GM12878 (cell line): ENCODE results near the gene SAPCD2. TPM values are rescaled to one million over a fixed set of nuclear protein-coding genes. Genes with fewer than 3 reads are reported as not detected.
A peak's percentile ranks its signal among the peaks of the same experiment; 100 is the strongest.

Experiments
- ATAC-seq: fragments of 200-7000 bp; cut with Tn5 transposase; 3 replicates; pipeline ENCODE4 v1.9.1; 2020; ENCODE audit warnings: mild to moderate bottlenecking, moderate library complexity
- BruUV-seq: library from RNA; stranded (reverse); fragments of 400-500 nt; replicated peaks from 2 replicates; lab custom pipeline; 2021; lab: Mats Ljungman, UMichigan
- CTCF ChIA-PET: fragments of 300-600 bp; sonication (Branson Sonifier 250); formaldehyde crosslinking; extraction: SDS; loops from one replicate; lab custom pipeline; 2021; ENCODE audit warnings: inconsistent platforms; lab: Yijun Ruan, JAX
- POLR2A ChIA-PET: fragments of 350-600 bp; formaldehyde crosslinking; extraction: SDS; loops from one replicate; lab custom pipeline; 2021; ENCODE audit warnings: inconsistent platforms; lab: Charles Lee
- RAD21 ChIA-PET: fragments of 300-600 bp; sonication (Branson Sonifier 250); formaldehyde crosslinking; loops from one replicate; lab custom pipeline; 2023; ENCODE audit warnings: antibody characterized with exemption; ENCODE audit not compliant: unreplicated experiment; lab: Charles Lee
- SMC1A ChIA-PET: fragments of 300-600 bp; sonication (Branson Sonifier 250); formaldehyde crosslinking; loops from one replicate; lab custom pipeline; 2023; ENCODE audit not compliant: unreplicated experiment, uncharacterized antibody; lab: Charles Lee
- DNase-seq: peaks from one replicate; pipeline ENCODE4 v3.0.0-alpha.2; 2011; ENCODE audit warnings: low read depth, low spot score
- FAIRE-seq: peaks from 3 replicates; lab custom pipeline; 2011; peaks lifted over from hg19 to GRCh38; lab: Jason Lieb, UNC
- H2AFZ ChIP-seq: 2 replicates; pipeline ENCODE4 v1.6.0; 2011; ENCODE audit warnings: low read depth, low read length, control low read depth; ENCODE audit not compliant: control insufficient read depth
- H3K27ac ChIP-seq: 2 replicates; pipeline ENCODE4 v1.5.1; 2011; ENCODE audit warnings: control low read depth; ENCODE audit not compliant: control insufficient read depth, insufficient read depth
- H3K27me3 ChIP-seq, 2 experiments: replicated peaks in 1 of 2; 2 replicates each; pipeline versions ENCODE4 v1.6.0 to v1.6.1; 2011; ENCODE audit warnings: low read length in 1 of 2; ENCODE audit not compliant: control insufficient read depth in 2 of 2, insufficient read depth in 2 of 2
- H3K36me3 ChIP-seq, 2 experiments: 2 replicates each; pipeline ENCODE4 v1.5.1; 2011; ENCODE audit warnings: low read length in 1 of 2; ENCODE audit not compliant: control insufficient read depth in 2 of 2, insufficient read depth in 2 of 2
- H3K4me1 ChIP-seq: 2 replicates; pipeline ENCODE4 v1.6.1; 2011; ENCODE audit warnings: mild to moderate bottlenecking, low read length, moderate library complexity, mixed read lengths; ENCODE audit not compliant: control insufficient read depth, insufficient read depth
- H3K4me2 ChIP-seq: 2 replicates; pipeline ENCODE4 v1.6.0; 2011; ENCODE audit warnings: control low read depth; ENCODE audit not compliant: control insufficient read depth, insufficient read depth
- H3K4me3 ChIP-seq: fragments of 200-600 bp; sonication (generic); 2 replicates; pipeline ENCODE4 v1.5.1; 2016
- H3K79me2 ChIP-seq: 2 replicates; pipeline ENCODE4 v1.6.0; 2011; ENCODE audit warnings: low read length; ENCODE audit not compliant: control insufficient read depth, insufficient read depth
- H3K9ac ChIP-seq: 2 replicates; pipeline ENCODE4 v1.8.0; 2011; ENCODE audit warnings: low read length, control low read depth, mixed read lengths; ENCODE audit not compliant: control insufficient read depth, insufficient read depth
- H3K9me3 ChIP-seq: replicated peaks from 3 replicates; pipeline ENCODE4 v1.5.1; 2011; ENCODE audit warnings: mild to moderate bottlenecking, low read length; ENCODE audit not compliant: control insufficient read depth, insufficient read depth
- H4K20me1 ChIP-seq: 2 replicates; pipeline ENCODE4 v1.6.0; 2011; ENCODE audit not compliant: control insufficient read depth, insufficient read depth
- BACH1 ChIP-seq: fragments of 450-650 bp; IDR thresholded peaks from 2 replicates; pipeline ENCODE4 v1.6.1; 2017; ENCODE audit warnings: mild to moderate bottlenecking, borderline replicate concordance
- CHD1 ChIP-seq: IDR thresholded peaks from 2 replicates; pipeline ENCODE4 v1.6.1; 2012; ENCODE audit warnings: low read depth, low read length, improper control_type of control experiment
- CHD4 ChIP-seq: fragments of 200-600 bp; sonication (generic); IDR thresholded peaks from 2 replicates; pipeline ENCODE4 v1.6.1; 2016; ENCODE audit warnings: mild to moderate bottlenecking
- JUND ChIP-seq: IDR thresholded peaks from 2 replicates; pipeline ENCODE4 v1.6.1; 2012; ENCODE audit warnings: low read depth, mild to moderate bottlenecking, low read length, improper control_type of control experiment, moderate library complexity
- MEF2A ChIP-seq: IDR thresholded peaks from 2 replicates; pipeline ENCODE4 v1.6.1; 2011; ENCODE audit warnings: low read depth, mild to moderate bottlenecking, low read length, moderate library complexity; ENCODE audit not compliant: insufficient read depth
- PAX5 ChIP-seq: IDR thresholded peaks from 2 replicates; pipeline ENCODE4 v1.6.1; 2011; ENCODE audit warnings: low read depth, low read length, borderline replicate concordance
- RAD51 ChIP-seq: fragments of 450-650 bp; IDR thresholded peaks from 2 replicates; pipeline ENCODE4 v1.6.1; 2016; ENCODE audit warnings: moderate library complexity, mild to moderate bottlenecking, inconsistent platforms
- SUZ12 ChIP-seq: fragments of 200-600 bp; sonication (generic); IDR thresholded peaks from one replicate; pipeline ENCODE4 v1.6.1; 2018; ENCODE audit warnings: antibody characterized with exemption, mild to moderate bottlenecking; ENCODE audit not compliant: unreplicated experiment
- TARDBP ChIP-seq: IDR thresholded peaks from 2 replicates; pipeline ENCODE4 v1.6.1; 2016; ENCODE audit warnings: borderline replicate concordance
- ZNF274 ChIP-seq: IDR thresholded peaks from one replicate; pipeline ENCODE4 v1.8.0; 2011; ENCODE audit not compliant: insufficient read length, insufficient read depth
- WGBS: methylation state at CpG from one replicate; pipeline ENCODE4 v1.1.6; 2016; ENCODE audit warnings: low lambda C conversion rate; ENCODE audit not compliant: insufficient replicate concordance, insufficient coverage; ENCODE audit errors: missing lambda C conversion rate; 5-methylcytosine and 5-hydroxymethylcytosine counted together
- in situ Hi-C: fragments of 300-500 bp; cut with MboI; formaldehyde crosslinking; loops from 9 replicates; pipeline ENCODE4 v1.14.3; 2018; ENCODE audit warnings: mixed read lengths
- intact Hi-C: fragments of 100-400 bp; cut with micrococcal nuclease; formaldehyde crosslinking; loops from one replicate; pipeline ENCODE4 v1.14.2; 2022; ENCODE audit not compliant: unreplicated experiment
- polyA plus RNA-seq, 11 experiments: library from polyadenylated mRNA; depleted of rRNA in 4 of 11; unstranded in 6 of 11; stranded (reverse) in 5 of 11; fragments of >200 nt; fragmentation: Nextera tagmentation in 4 of 11; fragmentation: Illumina TruSeq in 1 of 11; extraction: Ambion mirVana in 4 of 11; extraction: Trizol in 1 of 11; gene quantifications; 1 replicate in 1 of 11; 2 replicates in 10 of 11; pipeline versions ENCODE4 v1.2.1 to v1.2.3, GENCODE V29; 2011 to 2016; ENCODE audit warnings: inconsistent platforms in 2 of 11, missing spikeins in 2 of 11, low read depth in 1 of 11
- total RNA-seq, 4 experiments: library from RNA; depleted of rRNA in 3 of 4; stranded (reverse); fragments of >200 nt in 3 of 4; fragmentation: Illumina TruSeq in 1 of 4; extraction: Trizol in 1 of 4; gene quantifications; 2 replicates each; pipeline versions ENCODE4 v1.2.1 to v1.2.3, GENCODE V29; 2013 to 2021
- TF ChIP-seq, protein P1 (sequence below): fragments of 150-350 bp; IDR thresholded peaks from 2 replicates; pipeline ENCODE4 v1.6.1; 2016; ENCODE audit warnings: low read depth, low read length
- TF ChIP-seq, protein P2 (sequence below): fragments of 450-650 bp; IDR thresholded peaks from 2 replicates; pipeline ENCODE4 v1.6.1; 2017; ENCODE audit warnings: mild to moderate bottlenecking, moderate library complexity
- TF ChIP-seq, protein P3 (sequence below): fragments of 450-650 bp; formaldehyde crosslinking; IDR thresholded peaks from 2 replicates; pipeline ENCODE4 v1.5.0; 2022; ENCODE audit warnings: mild to moderate bottlenecking, missing genetic modification characterization

Gene SAPCD2
- total and polyA plus RNA-seq, 10 of the 15 experiments (the other 5 are each of a cell fraction or from before 2014, with no cell fraction given), result 1.6 to 35.2 (median 7.2) TPM

DNA sequence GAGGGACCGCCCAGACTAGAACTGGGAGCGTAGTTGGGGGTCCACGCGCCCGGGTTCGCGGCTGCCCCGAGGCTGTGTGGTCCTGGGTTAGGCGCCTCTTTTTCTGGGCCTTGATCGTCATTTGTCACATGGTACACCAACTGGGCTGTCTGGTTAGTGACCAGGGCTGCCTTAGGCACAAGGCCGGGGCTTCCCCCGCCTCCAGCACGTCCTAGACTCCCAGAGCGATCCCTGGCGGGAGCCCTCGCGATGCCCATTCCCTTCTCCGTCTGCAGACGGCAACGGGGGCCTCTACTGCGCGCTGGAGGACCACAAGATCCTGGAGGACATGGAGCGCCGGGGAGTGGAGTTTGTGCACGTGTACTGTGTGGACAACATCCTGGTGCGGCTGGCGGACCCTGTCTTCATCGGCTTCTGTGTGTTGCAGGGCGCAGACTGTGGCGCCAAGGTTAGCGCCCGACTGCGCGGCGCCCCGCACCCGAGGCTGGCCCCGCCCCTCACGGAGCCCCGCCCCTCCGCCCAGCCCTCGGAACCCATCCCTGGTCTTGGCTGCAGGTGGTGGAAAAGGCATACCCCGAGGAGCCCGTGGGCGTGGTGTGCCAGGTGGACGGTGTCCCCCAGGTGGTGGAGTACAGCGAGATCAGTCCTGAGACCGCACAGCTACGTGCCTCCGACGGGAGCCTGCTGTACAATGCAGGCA lies 8.5 kb upstream of the SAPCD2 start:
- Histone ChIP-seq H3K79me2 (peaks cover 8% of the 10 kb centered on the region), H3K9me3 (no peaks in the 10 kb centered on the region), H2AFZ (no peak overlapping the region), H3K36me3 (peaks cover 0 to 5% of the 10 kb centered on the region in 2 experiments; a peak in 3 of 4 replicates), H3K27me3 (no peaks in the 10 kb centered on the region), H3K27ac (no peak overlapping the region), H3K4me1 (peaks cover 31% of the 10 kb centered on the region), H3K4me2 (peak overlapping the region; percentile 72), H4K20me1 (no peaks in the 10 kb centered on the region; the same call in 1 of the 2 replicates), H3K9ac (no peak overlapping the region; the same call in 1 of the 2 replicates), H3K4me3 (peak overlapping the region; percentile 66)
- RAD21 ChIA-PET, result interaction anchor here (0.6 kb wide), 1 partner anchor 11 kb away, joined by 3 read pairs; no protein-coding TSS in a partner anchor
- CTCF ChIA-PET, result no interaction called here
- no peak for DNase-seq
- POLR2A ChIA-PET, result no interaction called here
- intact Hi-C loops, result no loop called here
- FAIRE-seq, result no peak
- 97% methylated on average over 35 of the region's 51 CpGs for WGBS
- in situ Hi-C loops, result no loop called here
- SMC1A ChIA-PET, result interaction anchor here (1.1 kb wide), 1 partner anchor 11 kb away, joined by 3 read pairs; no protein-coding TSS in a partner anchor
- no peak for ATAC-seq
- no TSS peak for BruUV-seq
- TF ChIP-seq, protein P1, sequence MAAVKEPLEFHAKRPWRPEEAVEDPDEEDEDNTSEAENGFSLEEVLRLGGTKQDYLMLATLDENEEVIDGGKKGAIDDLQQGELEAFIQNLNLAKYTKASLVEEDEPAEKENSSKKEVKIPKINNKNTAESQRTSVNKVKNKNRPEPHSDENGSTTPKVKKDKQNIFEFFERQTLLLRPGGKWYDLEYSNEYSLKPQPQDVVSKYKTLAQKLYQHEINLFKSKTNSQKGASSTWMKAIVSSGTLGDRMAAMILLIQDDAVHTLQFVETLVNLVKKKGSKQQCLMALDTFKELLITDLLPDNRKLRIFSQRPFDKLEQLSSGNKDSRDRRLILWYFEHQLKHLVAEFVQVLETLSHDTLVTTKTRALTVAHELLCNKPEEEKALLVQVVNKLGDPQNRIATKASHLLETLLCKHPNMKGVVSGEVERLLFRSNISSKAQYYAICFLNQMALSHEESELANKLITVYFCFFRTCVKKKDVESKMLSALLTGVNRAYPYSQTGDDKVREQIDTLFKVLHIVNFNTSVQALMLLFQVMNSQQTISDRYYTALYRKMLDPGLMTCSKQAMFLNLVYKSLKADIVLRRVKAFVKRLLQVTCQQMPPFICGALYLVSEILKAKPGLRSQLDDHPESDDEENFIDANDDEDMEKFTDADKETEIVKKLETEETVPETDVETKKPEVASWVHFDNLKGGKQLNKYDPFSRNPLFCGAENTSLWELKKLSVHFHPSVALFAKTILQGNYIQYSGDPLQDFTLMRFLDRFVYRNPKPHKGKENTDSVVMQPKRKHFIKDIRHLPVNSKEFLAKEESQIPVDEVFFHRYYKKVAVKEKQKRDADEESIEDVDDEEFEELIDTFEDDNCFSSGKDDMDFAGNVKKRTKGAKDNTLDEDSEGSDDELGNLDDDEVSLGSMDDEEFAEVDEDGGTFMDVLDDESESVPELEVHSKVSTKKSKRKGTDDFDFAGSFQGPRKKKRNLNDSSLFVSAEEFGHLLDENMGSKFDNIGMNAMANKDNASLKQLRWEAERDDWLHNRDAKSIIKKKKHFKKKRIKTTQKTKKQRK, result no peak
- TF ChIP-seq PAX5, result no peak
- TF ChIP-seq RAD51, result no peak
- TF ChIP-seq, protein P2, sequence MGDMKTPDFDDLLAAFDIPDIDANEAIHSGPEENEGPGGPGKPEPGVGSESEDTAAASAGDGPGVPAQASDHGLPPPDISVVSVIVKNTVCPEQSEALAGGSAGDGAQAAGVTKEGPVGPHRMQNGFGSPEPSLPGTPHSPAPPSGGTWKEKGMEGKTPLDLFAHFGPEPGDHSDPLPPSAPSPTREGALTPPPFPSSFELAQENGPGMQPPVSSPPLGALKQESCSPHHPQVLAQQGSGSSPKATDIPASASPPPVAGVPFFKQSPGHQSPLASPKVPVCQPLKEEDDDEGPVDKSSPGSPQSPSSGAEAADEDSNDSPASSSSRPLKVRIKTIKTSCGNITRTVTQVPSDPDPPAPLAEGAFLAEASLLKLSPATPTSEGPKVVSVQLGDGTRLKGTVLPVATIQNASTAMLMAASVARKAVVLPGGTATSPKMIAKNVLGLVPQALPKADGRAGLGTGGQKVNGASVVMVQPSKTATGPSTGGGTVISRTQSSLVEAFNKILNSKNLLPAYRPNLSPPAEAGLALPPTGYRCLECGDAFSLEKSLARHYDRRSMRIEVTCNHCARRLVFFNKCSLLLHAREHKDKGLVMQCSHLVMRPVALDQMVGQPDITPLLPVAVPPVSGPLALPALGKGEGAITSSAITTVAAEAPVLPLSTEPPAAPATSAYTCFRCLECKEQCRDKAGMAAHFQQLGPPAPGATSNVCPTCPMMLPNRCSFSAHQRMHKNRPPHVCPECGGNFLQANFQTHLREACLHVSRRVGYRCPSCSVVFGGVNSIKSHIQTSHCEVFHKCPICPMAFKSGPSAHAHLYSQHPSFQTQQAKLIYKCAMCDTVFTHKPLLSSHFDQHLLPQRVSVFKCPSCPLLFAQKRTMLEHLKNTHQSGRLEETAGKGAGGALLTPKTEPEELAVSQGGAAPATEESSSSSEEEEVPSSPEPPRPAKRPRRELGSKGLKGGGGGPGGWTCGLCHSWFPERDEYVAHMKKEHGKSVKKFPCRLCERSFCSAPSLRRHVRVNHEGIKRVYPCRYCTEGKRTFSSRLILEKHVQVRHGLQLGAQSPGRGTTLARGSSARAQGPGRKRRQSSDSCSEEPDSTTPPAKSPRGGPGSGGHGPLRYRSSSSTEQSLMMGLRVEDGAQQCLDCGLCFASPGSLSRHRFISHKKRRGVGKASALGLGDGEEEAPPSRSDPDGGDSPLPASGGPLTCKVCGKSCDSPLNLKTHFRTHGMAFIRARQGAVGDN, result no peak
- TF ChIP-seq MEF2A, result no peak
- no peak for TF ChIP-seq TARDBP
- TF ChIP-seq CHD1, result no peak
- TF ChIP-seq, protein P3, sequence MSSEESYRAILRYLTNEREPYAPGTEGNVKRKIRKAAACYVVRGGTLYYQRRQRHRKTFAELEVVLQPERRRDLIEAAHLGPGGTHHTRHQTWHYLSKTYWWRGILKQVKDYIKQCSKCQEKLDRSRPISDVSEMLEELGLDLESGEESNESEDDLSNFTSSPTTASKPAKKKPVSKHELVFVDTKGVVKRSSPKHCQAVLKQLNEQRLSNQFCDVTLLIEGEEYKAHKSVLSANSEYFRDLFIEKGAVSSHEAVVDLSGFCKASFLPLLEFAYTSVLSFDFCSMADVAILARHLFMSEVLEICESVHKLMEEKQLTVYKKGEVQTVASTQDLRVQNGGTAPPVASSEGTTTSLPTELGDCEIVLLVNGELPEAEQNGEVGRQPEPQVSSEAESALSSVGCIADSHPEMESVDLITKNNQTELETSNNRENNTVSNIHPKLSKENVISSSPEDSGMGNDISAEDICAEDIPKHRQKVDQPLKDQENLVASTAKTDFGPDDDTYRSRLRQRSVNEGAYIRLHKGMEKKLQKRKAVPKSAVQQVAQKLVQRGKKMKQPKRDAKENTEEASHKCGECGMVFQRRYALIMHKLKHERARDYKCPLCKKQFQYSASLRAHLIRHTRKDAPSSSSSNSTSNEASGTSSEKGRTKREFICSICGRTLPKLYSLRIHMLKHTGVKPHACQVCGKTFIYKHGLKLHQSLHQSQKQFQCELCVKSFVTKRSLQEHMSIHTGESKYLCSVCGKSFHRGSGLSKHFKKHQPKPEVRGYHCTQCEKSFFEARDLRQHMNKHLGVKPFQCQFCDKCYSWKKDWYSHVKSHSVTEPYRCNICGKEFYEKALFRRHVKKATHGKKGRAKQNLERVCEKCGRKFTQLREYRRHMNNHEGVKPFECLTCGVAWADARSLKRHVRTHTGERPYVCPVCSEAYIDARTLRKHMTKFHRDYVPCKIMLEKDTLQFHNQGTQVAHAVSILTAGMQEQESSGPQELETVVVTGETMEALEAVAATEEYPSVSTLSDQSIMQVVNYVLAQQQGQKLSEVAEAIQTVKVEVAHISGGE (CRISPR knock-in tag), result no peak
- TF ChIP-seq JUND, result no peak
- TF ChIP-seq BACH1, result no peak
- no peak for TF ChIP-seq CHD4
- TF ChIP-seq ZNF274, result no peak
- no peak for TF ChIP-seq SUZ12
